HepG2 (cell line): ENCODE measurements around the gene COBLL1. TPM values are rescaled to one million over a fixed set of nuclear protein-coding genes. Genes with fewer than 3 reads are reported as not detected.

Source experiments
- CBFB ChIP-seq: sonication (generic); formaldehyde crosslinking; IDR thresholded peaks from 2 replicates; pipeline ENCODE4 v1.4.0; 2020; ENCODE audit warnings: missing genetic modification reagents
- FOXK1 ChIP-seq: sonication (generic); formaldehyde crosslinking; IDR thresholded peaks from 2 replicates; pipeline ENCODE4 v1.4.0; 2020; ENCODE audit warnings: low read depth, missing genetic modification reagents, borderline replicate concordance
- GABPA ChIP-seq, 2 experiments: IDR thresholded peaks; 2 replicates each; pipeline ENCODE4 v1.6.1; 2011 to 2016; ENCODE audit warnings: low read depth in 2 of 2, low read length in 1 of 2, missing biosample characterization in 1 of 2, missing genetic modification characterization in 1 of 2
- IRF1 ChIP-seq: sonication (generic); formaldehyde crosslinking; IDR thresholded peaks from 2 replicates; pipeline ENCODE4 v1.4.0; 2020; ENCODE audit warnings: low read depth, mild to moderate bottlenecking, missing genetic modification reagents
- KAT8 ChIP-seq: IDR thresholded peaks from 2 replicates; pipeline ENCODE4 v1.6.1; 2016; ENCODE audit warnings: missing genetic modification reagents, missing compliant biosample characterization
- KDM3A ChIP-seq: IDR thresholded peaks from 2 replicates; pipeline ENCODE4 v1.6.1; 2018; ENCODE audit warnings: low read depth, missing compliant biosample characterization
- MED1 ChIP-seq: sonication (generic); formaldehyde crosslinking; IDR thresholded peaks from 2 replicates; pipeline ENCODE4 v1.4.0; 2020; ENCODE audit warnings: missing genetic modification reagents
- MXI1 ChIP-seq: IDR thresholded peaks from 3 replicates; pipeline ENCODE4 v1.6.1; 2012; ENCODE audit warnings: low read depth, low read length, inconsistent platforms, borderline replicate concordance
- NCOA5 ChIP-seq: sonication (generic); formaldehyde crosslinking; IDR thresholded peaks from 2 replicates; pipeline ENCODE4 v1.4.0; 2020; ENCODE audit warnings: missing genetic modification reagents
- NFIC ChIP-seq: IDR thresholded peaks from 2 replicates; pipeline ENCODE4 v1.6.1; 2012; ENCODE audit warnings: mild to moderate bottlenecking, low read length, inconsistent platforms
- NFYB ChIP-seq: sonication (generic); formaldehyde crosslinking; IDR thresholded peaks from 2 replicates; pipeline ENCODE4 v1.4.0; 2020; ENCODE audit warnings: missing genetic modification reagents
- SMAD3 ChIP-seq: sonication (generic); formaldehyde crosslinking; IDR thresholded peaks from 2 replicates; pipeline ENCODE4 v1.4.0; 2020; ENCODE audit warnings: missing genetic modification reagents
- SNAPC2 ChIP-seq: sonication (generic); formaldehyde crosslinking; IDR thresholded peaks from 2 replicates; pipeline ENCODE4 v1.8.1; 2022; ENCODE audit warnings: mild to moderate bottlenecking, missing genetic modification reagents
- SOX6 ChIP-seq, 2 experiments: fragments of 450-650 bp in 1 of 2; sonication (generic) in 1 of 2; formaldehyde crosslinking in 1 of 2; IDR thresholded peaks; 2 replicates each; pipeline versions ENCODE4 v1.4.0 to v1.6.1; 2017 to 2020; ENCODE audit warnings: antibody characterized with exemption in 1 of 2, mild to moderate bottlenecking in 1 of 2, missing genetic modification reagents in 1 of 2
- ZKSCAN8 ChIP-seq: IDR thresholded peaks from 2 replicates; pipeline ENCODE4 v1.6.1; 2016; ENCODE audit warnings: borderline replicate concordance, missing genetic modification reagents, missing compliant biosample characterization
- ZNF335 ChIP-seq: sonication (generic); formaldehyde crosslinking; IDR thresholded peaks from 2 replicates; pipeline ENCODE4 v1.4.0; 2020; ENCODE audit warnings: missing genetic modification reagents
- ZNF605 ChIP-seq: sonication (generic); formaldehyde crosslinking; IDR thresholded peaks from 2 replicates; pipeline ENCODE4 v1.8.0; 2022; ENCODE audit warnings: mild to moderate bottlenecking, missing genetic modification reagents
- ZNF670 ChIP-seq: sonication (generic); formaldehyde crosslinking; IDR thresholded peaks from 2 replicates; pipeline ENCODE4 v1.8.0; 2022; ENCODE audit warnings: mild to moderate bottlenecking, missing genetic modification reagents, borderline replicate concordance
- ZNF710 ChIP-seq: sonication (generic); formaldehyde crosslinking; IDR thresholded peaks from 2 replicates; pipeline ENCODE4 v1.5.0; 2020; ENCODE audit warnings: mild to moderate bottlenecking, missing genetic modification reagents, borderline replicate concordance
- ZNF768 ChIP-seq: sonication (generic); formaldehyde crosslinking; IDR thresholded peaks from 2 replicates; pipeline ENCODE4 v1.4.0; 2020; ENCODE audit warnings: missing genetic modification reagents
- ZNF788 ChIP-seq: sonication (generic); formaldehyde crosslinking; IDR thresholded peaks from 2 replicates; pipeline ENCODE4 v1.5.0; 2020; ENCODE audit warnings: mild to moderate bottlenecking, missing genetic modification reagents, borderline replicate concordance
- polyA plus RNA-seq, 8 experiments: library from polyadenylated mRNA; depleted of rRNA in 3 of 8; stranded (reverse) in 7 of 8; unstranded in 1 of 8; fragments of >200 nt; fragmentation: Illumina TruSeq in 4 of 8; extraction: Trizol in 4 of 8; gene quantifications; 2 replicates each; pipeline versions ENCODE4 v1.2.1 to v1.2.3, GENCODE V29; 2011 to 2016; ENCODE audit warnings: low read depth in 4 of 8, missing spikeins in 1 of 8, mixed read lengths in 1 of 8; ENCODE audit not compliant: insufficient read depth in 1 of 8
- total RNA-seq, 5 experiments: library from RNA; depleted of rRNA; stranded (reverse); fragments of >200 nt; fragmentation: Illumina TruSeq; extraction: Trizol; gene quantifications; 2 replicates each; pipeline ENCODE4 v1.2.3, GENCODE V29; 2016; ENCODE audit warnings: low read depth in 1 of 5
- TF ChIP-seq, protein P1 (sequence below): sonication (generic); formaldehyde crosslinking; IDR thresholded peaks from 2 replicates; pipeline ENCODE4 v1.8.1; 2023; ENCODE audit warnings: mild to moderate bottlenecking, moderate library complexity, missing genetic modification reagents

COBLL1 gene
- total and polyA plus RNA-seq, 2 of the 13 experiments (the other 11 are each of a cell fraction or from before 2014, with no cell fraction given), result 32.6 to 86.8 TPM

- peak; percentile 50; the same call in 1 of the 2 replicates for TF ChIP-seq ZNF335 (CRISPR knock-in tag)
- no peak for TF ChIP-seq SOX6 (IDR thresholded peaks at IDR 0.05)
- TF ChIP-seq SOX6 (CRISPR knock-in tag; IDR thresholded peaks at IDR 0.05), result peak; percentile 89
- TF ChIP-seq ZKSCAN8 (CRISPR knock-in tag), result peak; percentile 95; the same call in 1 of the 2 replicates
- TF ChIP-seq GABPA (IDR thresholded peaks at IDR 0.05; ENCODE audit: low read depth, low read length), result no peak
- TF ChIP-seq GABPA (CRISPR knock-in tag; IDR thresholded peaks at IDR 0.05; ENCODE audit: low read depth), result no peak
- TF ChIP-seq ZNF788, result no peak
- peak; percentile 97 for TF ChIP-seq MED1
- TF ChIP-seq IRF1 (CRISPR knock-in tag), result no peak
- no peak for TF ChIP-seq ZNF605
- no peak for TF ChIP-seq ZNF768 (CRISPR knock-in tag)
- peak; percentile 82; the same call in 1 of the 2 replicates for TF ChIP-seq FOXK1
- TF ChIP-seq KAT8 (CRISPR knock-in tag), result peak; percentile 89
- TF ChIP-seq NFIC, result peak; percentile 100
- peak; percentile 90 for TF ChIP-seq SMAD3
- TF ChIP-seq NFYB, result no peak
- no peak for TF ChIP-seq SNAPC2 (CRISPR knock-in tag)
- no peak for TF ChIP-seq MXI1
- TF ChIP-seq, protein P1, sequence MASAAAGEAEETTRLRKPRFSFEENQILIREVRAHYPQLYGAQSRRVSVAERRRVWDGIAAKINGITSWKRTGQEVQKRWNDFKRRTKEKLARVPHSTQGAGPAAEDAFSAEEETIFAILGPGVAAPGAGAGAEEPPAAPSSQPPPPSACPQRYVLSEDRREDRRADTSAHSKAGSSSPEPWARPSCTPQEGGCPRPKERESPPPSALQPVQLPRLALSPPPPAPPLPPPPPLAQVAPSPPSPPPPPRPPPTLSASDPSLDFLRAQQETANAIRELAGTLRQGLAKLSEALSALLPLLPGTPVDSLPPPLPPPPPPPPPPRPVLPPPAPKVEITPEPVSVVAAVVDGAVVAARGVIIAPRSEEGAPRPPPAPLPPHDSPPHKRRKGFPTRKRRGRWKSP (CRISPR knock-in tag), result peak; percentile 13; the same call in 1 of the 2 replicates
- no peak for TF ChIP-seq CBFB (CRISPR knock-in tag)
- no peak; the same call in 1 of the 2 replicates for TF ChIP-seq KDM3A (CRISPR knock-in tag)
- TF ChIP-seq ZNF710, result no peak; the same call in 1 of the 2 replicates
- TF ChIP-seq NCOA5, result no peak
- no peak; the same call in 1 of the 2 replicates for TF ChIP-seq ZNF670
These were observed 98.8 kb downstream of the COBLL1 start (continued) for GRCh38 chr2:164742738-164743317.
